ENCODE data around the gene TRPC4.

DNA sequence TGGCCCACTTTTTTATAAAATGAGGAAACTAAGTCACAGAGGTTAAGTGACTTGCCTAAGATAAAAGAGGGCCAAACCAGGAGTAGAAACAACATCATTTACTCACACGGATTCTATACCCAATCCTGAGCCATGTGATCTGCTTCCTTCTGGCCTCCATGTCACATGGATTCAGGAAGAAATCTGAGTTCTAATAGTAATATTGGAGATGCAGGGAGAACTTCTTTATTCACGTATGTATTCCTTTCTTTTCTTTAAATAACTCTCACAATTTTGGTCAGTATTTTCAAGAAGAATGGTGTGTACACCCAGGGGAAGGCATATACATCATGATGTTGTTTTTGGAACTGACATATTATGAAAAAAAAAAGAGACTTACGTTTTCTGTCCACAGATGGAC lies 272.8 kb downstream of the TRPC4 start:
- TF ChIP-seq, protein P1, sequence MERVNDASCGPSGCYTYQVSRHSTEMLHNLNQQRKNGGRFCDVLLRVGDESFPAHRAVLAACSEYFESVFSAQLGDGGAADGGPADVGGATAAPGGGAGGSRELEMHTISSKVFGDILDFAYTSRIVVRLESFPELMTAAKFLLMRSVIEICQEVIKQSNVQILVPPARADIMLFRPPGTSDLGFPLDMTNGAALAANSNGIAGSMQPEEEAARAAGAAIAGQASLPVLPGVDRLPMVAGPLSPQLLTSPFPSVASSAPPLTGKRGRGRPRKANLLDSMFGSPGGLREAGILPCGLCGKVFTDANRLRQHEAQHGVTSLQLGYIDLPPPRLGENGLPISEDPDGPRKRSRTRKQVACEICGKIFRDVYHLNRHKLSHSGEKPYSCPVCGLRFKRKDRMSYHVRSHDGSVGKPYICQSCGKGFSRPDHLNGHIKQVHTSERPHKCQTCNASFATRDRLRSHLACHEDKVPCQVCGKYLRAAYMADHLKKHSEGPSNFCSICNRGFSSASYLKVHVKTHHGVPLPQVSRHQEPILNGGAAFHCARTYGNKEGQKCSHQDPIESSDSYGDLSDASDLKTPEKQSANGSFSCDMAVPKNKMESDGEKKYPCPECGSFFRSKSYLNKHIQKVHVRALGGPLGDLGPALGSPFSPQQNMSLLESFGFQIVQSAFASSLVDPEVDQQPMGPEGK (CRISPR knock-in tag; IDR thresholded peaks at IDR 0.05; ENCODE audit: borderline replicate concordance) = no peak
- TF ChIP-seq ZFP3 (CRISPR knock-in tag; IDR thresholded peaks at IDR 0.05) = no peak
- TF ChIP-seq ZNF565 (CRISPR knock-in tag; conservative IDR thresholded peaks at IDR 0.05; ENCODE audit: low read depth) = no peak
- no peak for TF ChIP-seq GLIS3 (CRISPR knock-in tag; IDR thresholded peaks at IDR 0.05)
- no peak for TF ChIP-seq ZC3H10 (CRISPR knock-in tag; IDR thresholded peaks at IDR 0.05)
- TF ChIP-seq CSDC2 (CRISPR knock-in tag; IDR thresholded peaks at IDR 0.05) = no peak
- TF ChIP-seq ZNF8 (CRISPR knock-in tag; IDR thresholded peaks at IDR 0.05) = no peak
- TF ChIP-seq ESRRG (CRISPR knock-in tag; IDR thresholded peaks at IDR 0.05) = no peak
- no peak for TF ChIP-seq PPARA (CRISPR knock-in tag; IDR thresholded peaks at IDR 0.05; ENCODE audit: borderline replicate concordance)
- TF ChIP-seq, protein P2, sequence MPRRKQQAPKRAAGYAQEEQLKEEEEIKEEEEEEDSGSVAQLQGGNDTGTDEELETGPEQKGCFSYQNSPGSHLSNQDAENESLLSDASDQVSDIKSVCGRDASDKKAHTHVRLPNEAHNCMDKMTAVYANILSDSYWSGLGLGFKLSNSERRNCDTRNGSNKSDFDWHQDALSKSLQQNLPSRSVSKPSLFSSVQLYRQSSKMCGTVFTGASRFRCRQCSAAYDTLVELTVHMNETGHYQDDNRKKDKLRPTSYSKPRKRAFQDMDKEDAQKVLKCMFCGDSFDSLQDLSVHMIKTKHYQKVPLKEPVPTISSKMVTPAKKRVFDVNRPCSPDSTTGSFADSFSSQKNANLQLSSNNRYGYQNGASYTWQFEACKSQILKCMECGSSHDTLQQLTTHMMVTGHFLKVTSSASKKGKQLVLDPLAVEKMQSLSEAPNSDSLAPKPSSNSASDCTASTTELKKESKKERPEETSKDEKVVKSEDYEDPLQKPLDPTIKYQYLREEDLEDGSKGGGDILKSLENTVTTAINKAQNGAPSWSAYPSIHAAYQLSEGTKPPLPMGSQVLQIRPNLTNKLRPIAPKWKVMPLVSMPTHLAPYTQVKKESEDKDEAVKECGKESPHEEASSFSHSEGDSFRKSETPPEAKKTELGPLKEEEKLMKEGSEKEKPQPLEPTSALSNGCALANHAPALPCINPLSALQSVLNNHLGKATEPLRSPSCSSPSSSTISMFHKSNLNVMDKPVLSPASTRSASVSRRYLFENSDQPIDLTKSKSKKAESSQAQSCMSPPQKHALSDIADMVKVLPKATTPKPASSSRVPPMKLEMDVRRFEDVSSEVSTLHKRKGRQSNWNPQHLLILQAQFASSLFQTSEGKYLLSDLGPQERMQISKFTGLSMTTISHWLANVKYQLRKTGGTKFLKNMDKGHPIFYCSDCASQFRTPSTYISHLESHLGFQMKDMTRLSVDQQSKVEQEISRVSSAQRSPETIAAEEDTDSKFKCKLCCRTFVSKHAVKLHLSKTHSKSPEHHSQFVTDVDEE (CRISPR knock-in tag; IDR thresholded peaks at IDR 0.05) = no peak
- TF ChIP-seq TCF4 (CRISPR knock-in tag; IDR thresholded peaks at IDR 0.05; ENCODE audit: borderline replicate concordance) = no peak
- no peak for TF ChIP-seq SNAI2 (CRISPR knock-in tag; IDR thresholded peaks at IDR 0.05)

Measured in SK-N-SH treated with all-trans-retinoic acid at 6 μM for 48 hours (cell line).